HCT116 (cell line): ENCODE results near the gene BCL11B. TPM values are rescaled to one million over a fixed set of nuclear protein-coding genes. Genes with fewer than 3 reads are reported as not detected.

Experiments
- ATAC-seq: fragments of 200-7000 bp; cut with Tn5 transposase; 2 replicates; pipeline ENCODE4 v1.9.1; 2020; ENCODE audit warnings: mild to moderate bottlenecking, moderate library complexity
- BruUV-seq: library from RNA; stranded (reverse); fragments of 400-500 nt; replicated peaks from 2 replicates; lab custom pipeline; 2021; lab: Mats Ljungman, UMichigan
- CTCF ChIA-PET: fragments of 300-600 bp; sonication (Branson Sonifier 250); formaldehyde crosslinking; loops from one replicate; lab custom pipeline; 2021; ENCODE audit warnings: antibody characterized with exemption; lab: Charles Lee
- POLR2A ChIA-PET: fragments of 300-600, 350-600 bp; sonication (Branson Sonifier 250); formaldehyde crosslinking; loops from one replicate; lab custom pipeline; 2021; ENCODE audit warnings: antibody characterized with exemption; lab: Charles Lee
- RAD21 ChIA-PET, 2 experiments: fragments of 300-600 bp; sonication (Branson Sonifier 250); formaldehyde crosslinking; loops; one replicate each; lab custom pipeline; 2023; ENCODE audit warnings: low total read pairs in 2 of 2; ENCODE audit not compliant: uncharacterized antibody in 2 of 2, unreplicated experiment in 2 of 2, low non-redundant PET in 1 of 2; lab: Charles Lee
- DNase-seq: peaks from one replicate; pipeline ENCODE4 v3.0.0-alpha.2; 2010; ENCODE audit warnings: low read depth, low spot score
- H2AFZ ChIP-seq: fragments of 200-600 bp; shearing (Covaris generic), sonication (generic); 2 replicates; pipeline ENCODE4 v1.6.1; 2017; ENCODE audit warnings: low read depth, mixed run types, mixed read lengths, antibody characterized with exemption, low read length; ENCODE audit not compliant: poor library complexity, severe bottlenecking
- H3K27ac ChIP-seq: 2 replicates; pipeline ENCODE4 v1.5.1; 2012; ENCODE audit warnings: low read depth, low read length
- H3K27me3 ChIP-seq: fragments of 200-600 bp; sonication (generic); 2 replicates; pipeline ENCODE4 v1.6.1; 2016; ENCODE audit warnings: mixed run types, low read length, mixed read lengths; ENCODE audit not compliant: insufficient read depth
- H3K36me3 ChIP-seq, 2 experiments: fragments of 200-500 bp in 1 of 2; fragments of 200-600 bp in 1 of 2; sonication (Bioruptor generic) in 1 of 2; sonication (generic) in 1 of 2; 2 replicates each; pipeline versions ENCODE4 v1.5.1 to v1.6.1; 2014 to 2016; ENCODE audit warnings: low read length in 2 of 2, inconsistent platforms in 1 of 2, mixed read lengths in 1 of 2, mixed run types in 1 of 2; ENCODE audit not compliant: insufficient read depth in 2 of 2, control insufficient read depth in 1 of 2
- H3K4me1 ChIP-seq, 2 experiments: fragments of 200-600 bp in 1 of 2; sonication (generic) in 1 of 2; 2 replicates each; pipeline versions ENCODE4 v1.5.1 to v1.6.1; 2012 to 2017; ENCODE audit warnings: low read length in 2 of 2, inconsistent platforms in 1 of 2, mild to moderate bottlenecking in 1 of 2, mixed read lengths in 1 of 2, mixed run types in 1 of 2, moderate library complexity in 1 of 2; ENCODE audit not compliant: insufficient read depth in 2 of 2, control insufficient read depth in 1 of 2
- H3K4me2 ChIP-seq: fragments of 200-600 bp; sonication (generic); 2 replicates; pipeline ENCODE4 v1.6.1; 2017; ENCODE audit warnings: mixed run types, low read length, mixed read lengths
- H3K4me3 ChIP-seq, 2 experiments: fragments of 200-600 bp in 1 of 2; sonication (generic) in 1 of 2; replicated peaks in 1 of 2; 2 replicates each; pipeline ENCODE4 v1.5.1; 2011 to 2016; ENCODE audit warnings: low read length in 2 of 2, control low read depth in 1 of 2, low read depth in 1 of 2, mild to moderate bottlenecking in 1 of 2, mixed read lengths in 1 of 2, mixed run types in 1 of 2
- H3K79me2 ChIP-seq: fragments of 200-600 bp; sonication (generic); 2 replicates; pipeline ENCODE4 v1.6.1; 2017; ENCODE audit warnings: mild to moderate bottlenecking, mixed run types, low read length, moderate library complexity, mixed read lengths; ENCODE audit not compliant: insufficient read depth
- H3K9ac ChIP-seq: fragments of 200-600 bp; sonication (generic); 2 replicates; pipeline ENCODE4 v1.6.1; 2016; ENCODE audit warnings: low read length, mixed read lengths
- H3K9me2 ChIP-seq: fragments of 200-600 bp; sonication (generic), shearing (Covaris generic); 2 replicates; pipeline ENCODE4 v1.6.1; 2017; ENCODE audit warnings: mixed run types, mild to moderate bottlenecking, moderate library complexity; ENCODE audit not compliant: insufficient read depth
- H3K9me3 ChIP-seq, 2 experiments: fragments of 200-500 bp in 1 of 2; fragments of 200-600 bp in 1 of 2; sonication (Bioruptor generic) in 1 of 2; sonication (generic) in 1 of 2; 2 replicates each; pipeline ENCODE4 v1.6.1; 2014 to 2017; ENCODE audit warnings: low read length in 2 of 2, mixed read lengths in 2 of 2, inconsistent platforms in 1 of 2, low read depth in 1 of 2, mild to moderate bottlenecking in 1 of 2, mixed run types in 1 of 2, moderate library complexity in 1 of 2; ENCODE audit not compliant: control insufficient read depth in 1 of 2, insufficient read depth in 1 of 2
- H4K20me1 ChIP-seq: fragments of 200-600 bp; sonication (generic), shearing (Covaris generic); 2 replicates; pipeline ENCODE4 v1.6.1; 2017; ENCODE audit warnings: mixed run types, mild to moderate bottlenecking, moderate library complexity; ENCODE audit not compliant: insufficient read depth
- ATF3 ChIP-seq: IDR thresholded peaks from 2 replicates; pipeline ENCODE4 v1.6.1; 2012
- CEBPB ChIP-seq: IDR thresholded peaks from 2 replicates; pipeline ENCODE4 v1.6.1; 2012; ENCODE audit warnings: low read depth
- EGR1 ChIP-seq: IDR thresholded peaks from 2 replicates; pipeline ENCODE4 v1.6.1; 2012; ENCODE audit warnings: low read depth
- ELF1 ChIP-seq: IDR thresholded peaks from 2 replicates; pipeline ENCODE4 v1.6.1; 2012; ENCODE audit warnings: low read depth, borderline replicate concordance
- EZH2 ChIP-seq: fragments of 200-600 bp; sonication (generic); IDR thresholded peaks from 2 replicates; pipeline ENCODE4 v1.6.1; 2017; ENCODE audit warnings: antibody characterized with exemption, mixed run types
- EZH2phosphoT487 ChIP-seq: fragments of 200-600 bp; IDR thresholded peaks from 2 replicates; pipeline ENCODE4 v1.6.1; 2018; ENCODE audit warnings: antibody characterized with exemption, borderline replicate concordance
- JUND ChIP-seq: IDR thresholded peaks from 2 replicates; pipeline ENCODE4 v1.6.1; 2012
- MAX ChIP-seq: IDR thresholded peaks from 2 replicates; pipeline ENCODE4 v1.6.1; 2012
- POLR2A ChIP-seq: IDR thresholded peaks from 2 replicates; pipeline ENCODE4 v1.7.0; 2011; ENCODE audit warnings: borderline replicate concordance; ENCODE audit not compliant: insufficient read depth, insufficient read length; ENCODE audit errors: extremely low read depth
- RAD21 ChIP-seq: IDR thresholded peaks from 2 replicates; pipeline ENCODE4 v1.6.1; 2012; ENCODE audit warnings: low read depth, mild to moderate bottlenecking
- REST ChIP-seq: IDR thresholded peaks from 2 replicates; pipeline ENCODE4 v1.6.1; 2012; ENCODE audit warnings: low read depth
- SIN3A ChIP-seq: IDR thresholded peaks from 2 replicates; pipeline ENCODE4 v1.6.1; 2012; ENCODE audit warnings: low read depth
- SP1 ChIP-seq: IDR thresholded peaks from 2 replicates; pipeline ENCODE4 v1.6.1; 2012; ENCODE audit warnings: low read depth
- TCF7L2 ChIP-seq: IDR thresholded peaks from 2 replicates; pipeline ENCODE4 v1.7.0; 2011; ENCODE audit warnings: borderline replicate concordance, inconsistent platforms; ENCODE audit not compliant: insufficient read depth, insufficient read length; ENCODE audit errors: extremely low read depth
- ZBTB33 ChIP-seq: IDR thresholded peaks from 2 replicates; pipeline ENCODE4 v1.6.1; 2011; ENCODE audit warnings: mild to moderate bottlenecking, low read length, moderate library complexity; ENCODE audit not compliant: insufficient replicate concordance; ENCODE audit errors: extremely low read depth
- ZNF274 ChIP-seq: fragments of 200-500 bp; sonication (Bioruptor generic); IDR thresholded peaks from 2 replicates; pipeline ENCODE4 v1.6.1; 2014; ENCODE audit warnings: mild to moderate bottlenecking, low read depth, low read length, inconsistent platforms
- intact Hi-C: fragments of 100-400 bp; cut with micrococcal nuclease; formaldehyde crosslinking; loops from 2 replicates; pipeline ENCODE4 v1.10.0; 2022
- total RNA-seq: library from RNA; stranded (reverse); gene quantifications from one replicate; pipeline ENCODE4 v1.2.1, GENCODE V29; 2021; ENCODE audit not compliant: unreplicated experiment

BCL11B gene
- total RNA-seq, 1 experiment from 2014 or later: 1.1 TPM

- Histone ChIP-seq H3K9me3 (no peaks in the 10 kb centered on the region), H3K79me2 (no peaks in the 10 kb centered on the region), H3K27me3 (no peaks in the 10 kb centered on the region), H3K27ac (no peak overlapping the region), H3K9me2 (no peaks in the 10 kb centered on the region), H3K9ac (no peak overlapping the region), H3K4me2 (no peak overlapping the region), H3K4me1 (no peaks in the 10 kb centered on the region), H3K4me3 (no peak overlapping the region), H2AFZ (no peak overlapping the region), H4K20me1 (no peaks in the 10 kb centered on the region), H3K36me3 (no peaks in the 10 kb centered on the region)
- ChIA-PET RAD21 (no interaction called here), CTCF (interaction anchor here (1.3 kb wide), 1 partner anchor 30 kb away, joined by 3 read pairs; no protein-coding TSS in a partner anchor), POLR2A (no interaction called here)
- ATAC-seq (no peak), DNase-seq (no peak)
- TF ChIP-seq JUND (no peak), SIN3A (no peak), ELF1 (no peak), RAD21 (no peak), ZBTB33 (no peak), ZNF274 (no peak), TCF7L2 (no peak), EZH2 (no peak), CEBPB (no peak), SP1 (no peak), REST (no peak), EGR1 (no peak), MAX (no peak), ATF3 (no peak), POLR2A (no peak), EZH2phosphoT487 (no peak)
- intact Hi-C loops: no loop called here
- no TSS peak for BruUV-seq
These were observed 17.6 kb upstream of the BCL11B start for GRCh38 chr14:99289394-99290189.
